Kasumi-1 (cell line): ENCODE data around the gene PARVA.

ENCODE experiments used
- DNase-seq, 2 experiments: peaks; one replicate each; lab custom pipeline; 2025; lab: John Stamatoyannopoulos, UW

Gene PARVA

DNA sequence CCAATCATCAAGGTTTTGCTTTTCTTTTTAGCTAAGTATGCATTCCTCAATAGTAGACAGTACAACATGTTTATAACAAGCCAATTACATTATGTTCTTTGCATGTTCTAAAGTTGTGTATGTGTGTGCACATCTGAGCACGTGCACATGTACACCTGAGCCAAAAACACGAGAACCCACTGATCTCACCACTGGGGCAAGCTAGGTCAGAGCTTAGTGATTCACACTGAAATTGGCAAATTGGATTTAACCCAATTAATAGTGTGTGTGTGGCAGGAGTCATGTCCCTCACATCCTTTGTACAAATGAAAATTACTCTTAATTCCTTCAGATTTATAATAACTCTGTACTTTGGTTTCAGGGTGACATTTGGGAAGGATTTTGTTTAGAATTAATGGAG lies 151.1 kb downstream of the PARVA start:
- DNase-seq: no peak

GRCh38 chr11:12529041-12529440 lies 151.7 kb downstream of the PARVA start:
- no peak for DNase-seq

DNA sequence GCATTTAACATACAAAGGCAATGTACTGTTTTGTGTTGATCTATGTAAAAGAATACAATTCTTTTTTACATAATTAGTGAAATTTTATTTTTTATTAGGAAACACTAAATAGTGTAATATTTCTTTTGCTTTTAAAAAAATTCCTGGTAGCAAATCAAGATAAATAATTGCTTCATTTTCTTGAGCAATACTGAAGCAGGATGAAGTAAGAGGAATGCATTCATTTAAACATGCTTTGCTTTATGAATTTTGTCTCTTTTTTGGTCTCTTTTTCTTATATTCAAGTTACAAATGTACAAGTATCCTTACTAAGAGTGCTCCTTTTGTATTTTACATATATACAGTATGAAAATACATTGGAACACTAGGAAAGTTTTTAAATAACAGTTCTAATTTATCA lies 152.4 kb downstream of the PARVA start:
- no peak for DNase-seq

- no peak for DNase-seq
These were observed 153.6 kb downstream of the PARVA start for GRCh38 chr11:12531020-12531419.

DNA sequence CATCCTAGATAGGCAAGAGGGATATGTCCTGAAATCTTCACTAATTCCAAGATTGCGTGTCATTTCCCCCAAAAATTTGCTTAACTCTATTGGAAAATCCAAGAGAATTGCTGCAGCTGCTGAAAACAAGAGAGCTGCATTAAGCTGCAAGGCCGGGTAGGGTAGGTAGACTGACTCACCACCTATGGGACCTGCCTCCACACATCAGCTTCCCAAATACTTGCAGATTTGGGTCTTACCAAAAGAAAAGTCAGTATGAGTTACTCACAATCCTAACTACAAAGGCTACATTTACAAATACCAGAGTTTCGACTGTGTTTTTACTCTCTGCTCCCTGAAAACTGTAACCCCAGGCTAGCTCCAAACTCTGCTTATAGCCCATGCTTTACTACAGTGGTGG lies 154.3 kb downstream of the PARVA start:
- DNase-seq: no peak

DNA sequence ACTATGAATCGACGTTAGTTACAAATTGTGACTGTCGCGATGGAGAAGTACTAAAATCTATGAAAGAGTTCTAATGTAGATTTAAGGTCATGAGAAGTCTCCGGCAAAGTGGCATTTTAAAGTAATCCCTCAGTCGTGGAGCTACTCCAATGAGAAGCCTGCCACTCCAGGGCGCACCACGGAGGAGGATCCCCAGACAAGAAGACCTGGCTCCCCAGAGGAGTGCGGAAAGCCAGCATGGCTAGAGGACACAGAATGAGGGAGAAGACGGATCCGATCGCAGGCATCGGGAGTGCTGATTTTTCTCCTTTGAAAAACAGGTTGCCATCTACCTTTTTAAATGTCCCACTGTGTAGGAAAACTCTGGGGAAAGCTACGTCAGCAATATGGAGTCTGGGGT lies 155.2 kb downstream of the PARVA start:
- no peak for DNase-seq

- no peak for DNase-seq
These were observed 157.2 kb downstream of the PARVA start for GRCh38 chr11:12534549-12534948.

GRCh38 chr11:12535321-12535720 lies 157.9 kb downstream of the PARVA start:
- DNase-seq: no peak

DNA sequence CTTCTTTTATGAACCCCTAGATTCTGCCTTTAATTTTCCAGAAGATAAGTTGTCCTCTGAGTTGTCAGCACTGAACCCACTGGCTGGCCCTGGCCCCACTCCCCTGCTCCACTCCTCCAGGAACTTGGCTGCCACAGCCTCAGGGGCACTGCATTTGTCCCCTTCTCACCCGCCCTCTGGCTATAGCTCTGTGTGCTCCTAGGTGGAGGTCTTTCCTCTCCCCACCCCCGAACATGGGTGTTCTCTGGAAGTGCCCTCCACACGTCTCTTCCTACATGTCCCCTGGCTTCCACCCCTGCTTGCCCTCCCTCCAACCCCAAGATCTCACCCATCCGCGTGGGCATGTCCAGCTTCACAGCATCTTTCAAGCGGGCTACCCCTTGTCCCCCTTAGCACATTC lies 159.2 kb downstream of the PARVA start:
- no peak for DNase-seq

GRCh38 chr11:12537778-12538401 lies 160.5 kb downstream of the PARVA start:
- DNase-seq: no peak

DNA sequence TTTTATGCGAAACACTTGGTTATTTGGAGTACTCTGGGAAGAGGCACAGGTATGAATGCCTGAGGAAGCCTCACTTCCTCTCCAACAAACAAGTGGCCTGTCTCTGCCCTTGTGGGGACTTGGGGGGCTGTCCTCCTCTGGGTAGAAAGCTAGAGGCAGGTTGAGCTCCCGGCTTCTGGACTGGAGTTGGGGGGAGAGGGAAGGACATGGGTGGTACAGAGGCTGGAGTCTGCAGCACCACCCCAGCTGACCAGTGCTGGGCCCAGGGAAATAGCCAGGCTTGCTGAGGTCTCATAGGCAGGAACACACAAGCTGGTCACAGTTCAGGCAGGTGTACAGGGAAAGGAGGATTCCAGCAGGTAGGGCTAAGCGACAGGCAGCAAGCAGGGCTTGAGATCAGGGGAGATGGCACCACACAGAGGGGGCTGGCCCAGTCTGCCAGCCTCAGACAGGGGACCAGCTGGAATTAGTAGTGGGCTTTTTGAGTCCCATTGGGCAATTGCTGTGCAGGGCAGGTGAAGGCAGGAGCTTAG lies 161.6 kb downstream of the PARVA start:
- DNase-seq: no peak

- DNase-seq: no peak
These were observed 162.2 kb downstream of the PARVA start for GRCh38 chr11:12539572-12539971.

DNA sequence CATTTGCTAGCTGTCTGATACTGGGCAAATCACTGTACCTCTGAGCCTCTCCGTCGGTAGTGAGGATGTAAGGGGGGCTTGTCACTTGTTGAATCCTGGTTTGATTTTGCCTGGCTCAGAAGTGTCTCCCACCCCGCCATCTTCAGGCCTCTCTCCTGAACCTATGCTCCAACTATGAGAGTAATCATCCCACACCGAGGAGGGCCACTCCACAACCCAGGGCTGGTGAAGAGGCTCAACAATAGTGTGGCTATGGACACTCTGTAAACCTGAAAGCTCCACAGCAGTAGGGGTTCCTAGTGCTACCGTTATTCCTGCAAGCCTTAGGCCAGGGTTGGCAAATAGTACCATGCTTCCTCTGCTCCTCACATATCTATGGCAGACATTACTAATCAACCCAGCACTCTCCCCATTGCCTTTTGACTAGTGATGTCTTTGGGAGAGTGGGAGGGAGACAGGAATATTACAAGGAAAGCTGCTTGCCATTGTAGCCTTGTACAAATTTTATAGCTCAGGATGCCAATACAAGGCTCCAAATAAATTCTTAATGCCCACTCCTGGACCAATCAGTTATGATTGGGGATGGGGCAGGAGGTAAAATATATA lies 162.8 kb downstream of the PARVA start:
- no peak for DNase-seq

- DNase-seq: no peak
These were observed 163.7 kb downstream of the PARVA start for GRCh38 chr11:12540913-12541582.

DNA sequence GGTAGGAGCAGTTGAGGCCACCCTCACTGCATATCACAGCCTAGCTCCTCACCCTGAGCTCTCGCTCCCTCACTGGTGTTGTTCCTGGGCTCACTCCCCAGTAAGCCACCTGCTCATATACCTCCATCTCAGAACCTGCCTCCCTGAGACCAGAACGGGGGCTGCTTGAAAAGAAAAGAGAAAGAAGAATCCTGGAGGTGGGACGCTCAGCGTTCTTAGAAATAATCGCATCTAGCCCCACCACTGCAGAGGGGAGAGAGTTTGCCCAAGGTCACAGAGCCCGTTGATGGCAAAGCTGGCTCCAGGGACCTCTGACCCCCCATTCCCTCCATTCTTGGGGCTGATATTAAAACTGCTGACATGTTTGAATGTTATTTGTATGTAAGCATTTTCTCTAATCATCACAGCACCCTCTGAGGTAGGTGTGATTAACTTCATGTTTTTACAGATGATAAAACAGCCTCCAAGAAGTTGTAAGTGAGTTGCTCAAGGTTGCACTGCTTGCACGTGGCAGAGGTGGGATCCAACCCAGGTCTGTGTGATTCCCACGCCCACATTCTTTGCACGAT lies 164.3 kb downstream of the PARVA start:
- no peak for DNase-seq

DNA sequence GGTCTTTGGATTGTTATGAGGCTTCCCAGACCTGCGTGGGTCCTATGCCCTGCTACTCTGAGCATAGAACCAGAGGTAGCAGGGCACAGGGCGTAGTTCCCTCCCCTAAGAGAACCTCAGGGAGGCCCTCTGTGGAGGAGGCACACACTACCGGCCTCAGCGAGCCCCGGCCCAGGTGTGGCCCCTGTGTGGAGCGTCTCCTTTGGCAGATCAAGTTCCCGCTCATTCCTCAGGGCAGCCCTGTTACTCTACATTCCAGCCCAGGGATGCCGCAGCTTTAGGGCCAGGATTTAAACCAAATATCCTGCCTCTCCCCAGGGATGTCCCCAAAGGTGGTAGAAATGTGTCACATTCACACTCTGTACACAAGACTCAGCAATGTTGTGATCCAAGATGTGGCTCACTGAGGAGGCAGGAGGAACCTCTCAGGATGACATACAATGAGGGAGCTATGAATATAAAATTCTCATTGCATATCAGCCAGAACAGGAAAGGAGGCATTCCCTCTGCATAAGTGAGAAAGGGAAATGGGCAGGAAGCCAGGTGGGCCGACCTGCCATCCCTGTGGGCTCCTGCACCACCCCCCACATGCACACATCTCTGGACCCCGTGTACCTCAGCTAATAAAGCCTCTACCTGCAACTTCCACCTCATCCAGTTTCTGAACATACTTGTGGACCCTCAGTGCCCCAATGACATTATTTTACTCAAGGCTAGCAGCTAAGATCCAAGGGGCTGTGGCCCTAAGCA lies 165.0 kb downstream of the PARVA start:
- no peak for DNase-seq

- DNase-seq: no peak
These were observed 166.4 kb downstream of the PARVA start for GRCh38 chr11:12543596-12544415.

- no peak for DNase-seq
These were observed 167.8 kb downstream of the PARVA start for GRCh38 chr11:12544986-12545775.

DNA sequence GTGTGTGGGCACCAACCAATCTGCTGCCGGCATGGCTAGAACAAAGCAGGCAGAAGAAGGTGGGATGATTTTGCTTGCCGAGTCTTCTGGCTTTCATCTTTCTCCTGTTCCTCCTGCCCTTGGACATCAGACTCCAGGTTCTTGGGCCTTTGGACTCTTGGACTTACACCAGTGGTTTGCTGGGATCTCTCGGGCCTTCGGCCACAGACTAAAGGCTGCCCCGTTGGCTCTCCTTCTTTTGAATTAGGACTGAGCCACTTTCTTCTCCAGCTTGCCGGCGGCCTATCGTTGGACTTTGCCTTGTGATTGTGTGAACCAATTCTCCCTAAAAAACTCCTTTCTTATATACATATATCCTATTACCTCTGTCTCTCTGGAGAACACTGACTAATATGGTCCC lies 168.8 kb downstream of the PARVA start:
- no peak for DNase-seq

- DNase-seq: no peak
These were observed 169.3 kb downstream of the PARVA start for GRCh38 chr11:12546660-12547059.
